Parathyroid adenoma (tissue), 2 donors: Measurements from ENCODE around the gene CSF1R.

Source experiments
- H2AFZ ChIP-seq: fragments of 300-600 bp; sonication (generic); one replicate; pipeline ENCODE4 v1.7.0; 2017; ENCODE audit warnings: antibody characterized with exemption, mild to moderate bottlenecking
- H3K27ac ChIP-seq: fragments of 300-600 bp; sonication (generic); one replicate; pipeline ENCODE4 v1.7.0; 2017
- H3K27me3 ChIP-seq: fragments of 300-600 bp; sonication (generic); one replicate; pipeline ENCODE4 v1.7.0; 2017; ENCODE audit warnings: low read length; ENCODE audit not compliant: control insufficient read depth, insufficient read depth
- H3K36me3 ChIP-seq: fragments of 300-600 bp; sonication (generic); one replicate; pipeline ENCODE4 v1.7.0; 2017; ENCODE audit warnings: low read length; ENCODE audit not compliant: control insufficient read depth, insufficient read depth
- H3K4me1 ChIP-seq: fragments of 300-600 bp; sonication (generic); one replicate; pipeline ENCODE4 v1.7.0; 2017; ENCODE audit warnings: control low read depth
- H3K4me2 ChIP-seq: fragments of 300-600 bp; sonication (generic); one replicate; pipeline ENCODE4 v1.7.0; 2017; ENCODE audit warnings: low read length
- H3K4me3 ChIP-seq: fragments of 300-600 bp; sonication (generic); one replicate; pipeline ENCODE4 v1.7.0; 2017; ENCODE audit warnings: low read depth, low read length
- H3K79me2 ChIP-seq: fragments of 300-600 bp; sonication (generic); one replicate; pipeline ENCODE4 v1.7.0; 2017; ENCODE audit warnings: control low read depth
- H3K9ac ChIP-seq: fragments of 300-600 bp; sonication (generic); one replicate; pipeline ENCODE4 v1.7.0; 2017; ENCODE audit warnings: mild to moderate bottlenecking
- H3K9me3 ChIP-seq: fragments of 300-600 bp; sonication (generic); one replicate; pipeline ENCODE4 v1.7.0; 2017; ENCODE audit warnings: low read length; ENCODE audit not compliant: control insufficient read depth
- CTCF ChIP-seq: fragments of 300-600 bp; sonication (generic); IDR thresholded peaks from one replicate; pipeline ENCODE4 v1.7.0; 2017; ENCODE audit warnings: antibody characterized with exemption, mild to moderate bottlenecking
- donor health status: primary hyperparathyroidism.

CSF1R gene

GRCh38 chr5:150116667-150117400 is 30.5 kb upstream of the CSF1R start:
- H3K36me3 ChIP-seq, result no peaks in the 10 kb centered on the region
- no peak overlapping the region for H2AFZ ChIP-seq
- no peaks in the 10 kb centered on the region for H3K4me1 ChIP-seq
- no peak overlapping the region for H3K4me2 ChIP-seq
- H3K27ac ChIP-seq, result no peak overlapping the region
- H3K9me3 ChIP-seq, result no peaks in the 10 kb centered on the region
- no peak overlapping the region for H3K9ac ChIP-seq
- H3K4me3 ChIP-seq, result no peak overlapping the region
- no peaks in the 10 kb centered on the region for H3K27me3 ChIP-seq
- no peak for TF ChIP-seq CTCF
- H3K79me2 ChIP-seq, result no peaks in the 10 kb centered on the region

- H2AFZ ChIP-seq, result no peak overlapping the region
- no peaks in the 10 kb centered on the region for H3K36me3 ChIP-seq
- H3K4me1 ChIP-seq, result no peaks in the 10 kb centered on the region
- TF ChIP-seq CTCF, result no peak
- H3K9ac ChIP-seq, result no peak overlapping the region
- H3K4me3 ChIP-seq, result no peak overlapping the region
- no peaks in the 10 kb centered on the region for H3K9me3 ChIP-seq
- no peaks in the 10 kb centered on the region for H3K27me3 ChIP-seq
- H3K27ac ChIP-seq, result no peak overlapping the region
- no peaks in the 10 kb centered on the region for H3K79me2 ChIP-seq
- no peak overlapping the region for H3K4me2 ChIP-seq
Observed at GRCh38 chr5:150114773-150115408, 28.5 kb upstream of the CSF1R start.

GRCh38 chr5:150114102-150114641 is 27.8 kb upstream of the CSF1R start:
- Histone ChIP-seq H3K9ac (no peak overlapping the region), H3K4me1 (no peaks in the 10 kb centered on the region), H3K36me3 (no peaks in the 10 kb centered on the region), H3K4me3 (no peak overlapping the region), H3K27ac (no peak overlapping the region), H2AFZ (no peak overlapping the region), H3K27me3 (no peaks in the 10 kb centered on the region), H3K4me2 (no peak overlapping the region), H3K9me3 (no peaks in the 10 kb centered on the region), H3K79me2 (no peaks in the 10 kb centered on the region)
- TF ChIP-seq CTCF, result no peak

GRCh38 chr5:150113047-150113744 is 26.8 kb upstream of the CSF1R start:
- Histone ChIP-seq H3K27ac (no peak overlapping the region), H3K4me1 (no peaks in the 10 kb centered on the region), H3K79me2 (no peaks in the 10 kb centered on the region), H2AFZ (no peak overlapping the region), H3K9ac (no peak overlapping the region), H3K4me3 (no peak overlapping the region), H3K36me3 (no peaks in the 10 kb centered on the region), H3K4me2 (no peak overlapping the region), H3K9me3 (no peaks in the 10 kb centered on the region), H3K27me3 (no peaks in the 10 kb centered on the region)
- TF ChIP-seq CTCF, result no peak
